Mesenteric fat pad (tissue), 1 donor: Measurements from ENCODE around the gene SETDB1. TPM values are rescaled to one million over a fixed set of nuclear protein-coding genes. Genes with fewer than 3 reads are reported as not detected.

Experiments used
- DNase-seq: peaks from one replicate; pipeline ENCODE4 v3.0.0-alpha.2; 2020; ENCODE audit warnings: low spot score
- total RNA-seq: library from RNA; stranded (reverse); fragmentation: NEBNext Ultra II Directional; extraction: Animal tissue kit (Norgen Biotek cat#: 25700); gene quantifications from one replicate; pipeline ENCODE4 v1.2.1, GENCODE V29; 2021
- donor health status: DM: yes; HTN: yes; CAD: no.

SETDB1 gene
- total RNA-seq, 1 donor from 2014 or later, result 32.3 TPM

DNA sequence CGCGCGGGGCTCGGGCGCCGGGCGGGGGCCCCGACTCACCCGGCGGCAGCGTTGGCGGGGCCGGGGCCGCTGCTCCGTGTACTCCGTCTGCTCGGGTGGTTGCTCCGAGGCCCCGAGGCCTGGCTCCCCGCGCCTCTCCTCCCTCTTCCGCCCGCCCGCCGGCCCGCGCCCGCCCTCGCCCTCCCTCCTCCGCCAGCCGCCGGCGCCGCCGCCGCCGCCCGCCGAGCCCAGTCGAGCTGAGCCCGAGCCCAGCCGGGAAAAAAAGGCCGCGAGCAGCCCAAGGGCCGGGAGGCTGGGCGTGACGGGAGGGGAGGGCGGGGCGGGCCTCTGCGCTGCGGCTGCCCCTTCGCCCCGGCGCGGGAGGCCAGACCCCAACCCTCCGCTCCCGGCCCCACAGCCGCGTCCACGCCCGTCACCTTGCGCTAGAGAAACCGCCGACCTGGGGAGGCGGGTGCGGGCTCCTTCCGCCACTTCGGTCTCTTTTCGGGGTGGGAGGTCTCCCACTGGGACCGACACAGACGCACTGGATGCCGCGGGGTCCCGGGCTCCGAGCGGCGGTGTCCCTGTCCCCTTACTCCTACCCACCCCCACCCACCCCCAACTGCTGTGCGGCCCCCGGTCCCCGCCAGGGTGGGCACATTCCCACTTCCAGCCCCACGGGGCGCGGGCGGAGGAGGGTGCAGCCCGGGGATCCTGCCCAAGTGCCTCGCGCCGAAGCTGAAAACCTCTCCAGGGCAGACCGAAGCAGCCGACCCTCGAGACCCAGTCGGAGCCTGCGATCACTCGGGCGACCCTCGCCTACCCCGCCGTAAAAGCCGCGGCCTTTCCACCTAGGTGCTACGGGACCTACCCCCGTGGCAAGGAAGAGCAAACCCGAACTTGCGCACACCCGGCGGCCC lies 48.7 kb downstream of the SETDB1 start, which contains the start of gene CERS2:
Gene CERS2, minus strand, starts transcription at position 256 of the 899 bp plus-strand sequence. CDS start 5,745 bp downstream, outside the sequence.
- DNase-seq, result peak; percentile 96

DNA sequence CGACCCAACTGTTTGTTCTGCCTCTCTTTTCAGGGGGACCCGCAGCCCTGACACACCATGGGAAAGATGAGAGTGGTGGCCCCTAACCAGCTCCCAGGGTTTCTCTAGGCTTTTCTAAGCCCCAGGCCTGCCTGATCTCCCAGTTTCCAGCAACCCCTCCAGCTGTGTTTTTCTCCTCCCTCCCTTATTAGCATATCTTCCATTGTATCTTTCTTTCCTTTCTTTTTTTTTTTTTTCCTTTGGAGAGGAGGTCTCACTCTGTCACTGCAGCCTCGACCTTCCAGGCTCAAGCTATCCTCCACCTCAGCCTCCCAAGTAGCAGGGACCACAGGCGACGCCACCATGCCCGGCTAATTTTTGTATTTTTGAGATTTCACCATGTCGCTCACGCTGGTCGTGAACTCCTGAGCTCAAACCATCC lies 50.2 kb downstream of the SETDB1 start:
- DNase-seq, result no peak

DNA sequence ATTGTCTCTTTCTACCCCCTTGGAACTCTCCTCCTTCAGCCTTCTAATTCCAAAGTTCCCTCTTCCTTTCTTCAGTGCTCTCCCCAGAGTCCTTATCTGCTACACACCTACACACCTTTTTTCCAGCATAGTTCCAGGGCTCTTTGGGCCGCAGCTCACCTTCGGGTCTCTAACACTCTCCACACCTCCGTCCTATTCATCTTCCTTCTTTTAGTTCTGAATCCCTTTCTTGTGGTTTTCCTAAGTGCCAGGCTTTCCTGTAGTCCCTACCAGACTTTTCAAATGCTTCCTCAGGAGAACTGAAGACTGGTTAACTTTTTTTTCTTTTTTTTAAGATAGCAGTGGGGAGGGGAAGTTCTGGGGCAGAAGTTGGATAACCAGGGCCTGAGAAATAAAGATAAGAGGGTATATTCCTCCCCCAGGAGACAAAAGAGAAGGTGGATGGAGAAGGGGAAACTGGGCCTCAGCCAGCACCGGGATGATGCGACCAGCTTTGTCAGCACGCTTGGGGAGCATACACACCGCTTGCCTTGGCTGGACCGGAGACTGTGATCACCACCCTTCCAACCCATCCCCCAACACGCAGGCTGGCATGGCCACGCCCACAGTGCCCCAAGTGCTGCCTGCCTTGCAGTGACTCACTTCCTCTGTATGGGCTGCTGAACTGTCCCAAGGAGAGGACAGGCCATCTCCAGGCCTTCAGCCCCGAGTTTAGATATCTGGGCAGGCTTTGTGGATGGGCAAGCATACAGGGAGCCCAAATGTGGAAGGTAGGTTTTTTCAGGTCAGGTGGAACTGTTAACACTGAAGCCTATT lies 50.9 kb downstream of the SETDB1 start:
- DNase-seq, result peak; percentile 92

DNA sequence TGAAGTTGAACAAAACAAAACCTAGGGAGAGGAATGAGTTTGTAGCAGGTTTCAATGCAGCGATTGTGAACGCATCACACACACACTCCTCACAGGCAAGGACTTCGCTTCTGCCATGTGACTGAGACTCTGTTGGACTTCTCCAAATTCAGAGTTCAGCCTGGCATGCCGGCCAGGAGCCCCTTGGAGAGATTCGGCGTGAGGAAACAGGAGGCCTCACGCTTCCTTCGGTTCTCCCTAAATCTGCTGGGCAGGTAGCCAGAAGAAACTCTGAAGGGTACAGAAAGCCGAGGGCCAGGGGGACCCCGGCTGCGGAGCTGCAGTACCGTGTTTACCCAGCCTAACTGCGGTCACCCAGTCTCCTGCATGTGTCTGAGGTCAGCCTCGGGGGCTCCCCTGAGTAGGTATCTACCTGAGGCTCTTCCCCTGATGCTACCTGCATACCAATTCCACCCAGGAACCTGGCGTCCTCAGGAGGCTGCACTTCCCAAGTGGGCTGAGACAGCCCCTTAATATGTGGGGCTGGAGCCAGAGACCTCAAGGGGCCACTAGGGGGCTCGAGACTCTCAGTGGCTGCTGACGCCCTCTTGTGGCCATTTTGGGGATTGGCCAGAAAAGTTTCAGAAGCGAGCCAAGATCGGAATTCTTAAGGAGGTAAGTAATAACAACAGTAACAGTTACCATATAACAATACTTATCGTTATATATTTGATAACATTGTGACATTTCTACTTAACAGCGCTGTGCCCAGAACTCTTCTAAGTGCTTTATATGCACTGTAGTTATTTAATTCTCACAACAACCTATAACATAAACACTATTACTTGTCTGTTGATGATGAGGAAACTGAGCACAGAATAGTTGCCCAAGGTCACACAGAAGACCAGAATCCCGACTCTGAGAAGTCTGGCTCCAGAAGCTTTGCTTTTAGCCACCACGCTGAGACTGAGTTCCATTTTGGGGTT lies 53.2 kb downstream of the SETDB1 start:
- DNase-seq, result peak; percentile 94

DNA sequence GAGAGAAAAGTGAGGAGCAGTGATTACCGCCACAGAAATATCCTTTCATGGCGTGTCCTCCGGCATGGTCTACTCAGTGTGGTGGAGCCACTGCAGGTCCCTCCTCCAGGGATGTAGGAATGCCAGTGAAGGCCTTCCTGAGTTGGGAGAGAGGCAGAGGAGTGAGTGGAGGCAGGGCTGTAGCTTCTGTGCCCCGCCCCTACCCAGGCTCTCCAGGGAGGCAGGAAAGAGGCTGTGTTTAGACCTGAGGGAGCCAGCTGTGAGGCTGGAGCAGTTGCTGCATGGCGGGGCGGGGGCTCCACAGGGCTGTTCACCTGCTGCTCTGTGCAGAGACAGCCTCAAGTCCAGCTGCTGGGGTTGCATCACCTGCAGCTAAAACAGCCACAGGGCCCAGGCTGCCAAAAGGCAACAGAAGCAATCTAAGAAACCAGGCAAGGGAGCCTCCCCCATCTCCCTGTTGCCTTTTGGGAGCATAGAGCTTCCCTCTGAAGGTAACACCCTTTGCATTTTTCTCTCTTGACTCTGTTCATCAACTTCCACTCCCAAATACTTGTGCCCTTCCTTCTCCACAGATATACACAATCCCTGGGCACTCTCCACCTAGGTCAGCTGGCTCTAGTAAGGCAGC lies 55.1 kb downstream of the SETDB1 start:
- DNase-seq, result no peak

DNA sequence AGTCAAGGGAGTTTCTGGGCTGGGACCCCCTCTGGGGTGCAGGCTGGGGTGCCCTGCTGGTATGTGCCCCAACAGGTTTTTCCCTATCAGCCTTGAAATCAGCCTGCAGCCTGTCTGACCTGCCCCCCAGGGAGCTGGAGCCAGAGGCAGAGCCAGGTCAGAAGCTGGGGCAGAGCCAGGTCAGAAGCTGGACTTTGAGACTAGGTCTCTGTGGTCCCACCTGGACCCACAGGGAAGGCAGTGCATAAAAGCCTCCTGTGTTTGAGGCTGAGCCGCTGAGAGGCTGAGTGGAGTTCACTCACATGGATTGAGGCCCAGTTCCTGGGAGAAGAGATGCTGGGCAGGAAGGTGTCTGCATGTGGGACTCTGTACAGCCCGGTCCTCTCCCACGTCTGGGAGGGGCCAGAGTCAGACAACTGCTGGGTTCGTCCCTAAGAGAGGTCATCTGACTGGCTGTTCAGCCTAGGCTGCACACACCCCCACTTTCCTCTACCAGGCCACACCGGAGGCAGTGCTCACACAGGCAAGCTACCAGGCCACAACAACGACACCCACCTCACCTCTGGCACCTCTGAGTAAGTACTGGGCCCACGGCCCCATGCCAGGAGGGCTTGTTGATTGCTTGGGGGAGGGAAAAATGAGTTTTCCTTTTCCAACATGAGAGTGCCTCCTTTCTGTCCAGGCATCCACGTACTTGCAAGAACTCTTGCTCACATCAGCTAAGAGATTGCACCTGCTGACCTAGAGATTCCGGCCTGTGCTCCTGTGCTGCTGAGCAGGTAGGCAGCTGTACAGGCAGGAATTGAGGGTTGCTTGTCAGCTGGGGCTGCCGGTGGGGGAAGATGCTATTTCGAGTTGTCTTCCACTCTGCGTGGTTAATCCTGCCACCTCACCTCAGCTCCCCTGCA lies 55.9 kb downstream of the SETDB1 start, which contains the start of gene ANXA9:
Gene ANXA9, plus strand, starts transcription at position 488 of the 908 bp plus-strand sequence. CDS start 814 bp downstream, outside the sequence.
- DNase-seq, result no peak

DNA sequence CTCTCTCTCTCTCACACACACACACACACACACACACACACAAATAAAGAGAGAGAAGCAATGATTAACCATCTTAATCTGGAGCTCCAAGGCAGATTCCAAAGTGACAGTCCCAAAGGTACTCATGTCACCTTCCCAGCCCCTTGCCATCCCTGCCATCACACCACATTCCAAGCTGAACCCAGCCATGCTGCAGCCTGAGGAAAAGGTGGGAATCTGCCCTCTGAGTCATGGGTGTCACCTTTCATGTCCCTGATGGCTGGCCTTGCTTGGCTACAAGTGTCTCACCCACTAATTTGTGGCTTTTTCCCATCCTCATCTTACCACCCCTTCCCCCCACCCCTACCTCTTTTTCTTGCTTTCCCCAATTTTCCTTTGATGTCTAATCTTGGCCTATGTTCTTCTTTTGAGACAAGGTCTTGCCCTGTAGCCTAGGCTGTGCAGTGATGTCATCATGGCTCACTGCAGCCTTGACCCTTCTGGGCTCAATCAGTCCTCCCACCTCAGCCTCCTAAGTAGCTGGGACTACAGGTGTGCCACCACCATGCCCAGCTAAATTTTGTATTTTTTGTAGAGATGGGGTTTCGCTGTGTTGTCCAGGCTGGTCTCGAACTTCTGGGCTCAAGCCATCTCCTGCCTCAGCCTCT lies 59.1 kb downstream of the SETDB1 start:
- no peak for DNase-seq

DNA sequence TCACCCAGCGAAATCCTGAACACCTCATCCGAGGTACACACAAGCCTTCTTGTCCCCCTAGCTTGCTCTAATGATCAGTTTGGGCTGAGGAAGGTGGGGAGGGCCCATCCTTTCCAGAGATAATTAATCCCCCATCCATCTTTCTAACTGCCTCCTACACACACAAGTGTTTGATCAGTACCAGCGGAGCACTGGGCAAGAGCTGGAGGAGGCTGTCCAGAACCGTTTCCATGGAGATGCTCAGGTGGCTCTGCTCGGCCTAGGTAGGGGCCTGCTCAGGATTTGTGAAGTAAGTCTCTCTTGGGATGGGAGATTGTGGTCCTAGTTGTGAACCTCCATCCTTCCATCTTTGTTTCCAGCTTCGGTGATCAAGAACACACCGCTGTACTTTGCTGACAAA lies 61.8 kb downstream of the SETDB1 start:
- no peak for DNase-seq

DNA sequence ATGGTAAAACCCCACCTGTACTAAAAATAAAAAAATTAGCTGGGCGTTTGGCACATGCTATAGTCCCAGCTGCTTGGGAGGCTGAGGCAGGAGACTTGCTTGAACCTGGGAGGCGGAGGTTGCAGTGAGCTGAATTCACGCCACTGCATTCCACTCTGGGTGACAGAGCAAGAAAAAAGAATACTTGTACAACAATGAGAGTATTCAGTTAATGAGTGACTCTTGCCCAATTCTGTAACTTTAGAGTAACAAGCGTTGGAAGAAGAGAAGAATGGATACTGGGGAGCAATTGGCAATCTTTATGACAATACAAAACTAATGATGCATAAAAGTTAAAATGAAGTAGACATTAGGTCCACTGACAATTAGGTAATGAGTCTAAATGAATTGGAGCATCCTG lies 66.5 kb downstream of the SETDB1 start:
- no peak for DNase-seq

DNA sequence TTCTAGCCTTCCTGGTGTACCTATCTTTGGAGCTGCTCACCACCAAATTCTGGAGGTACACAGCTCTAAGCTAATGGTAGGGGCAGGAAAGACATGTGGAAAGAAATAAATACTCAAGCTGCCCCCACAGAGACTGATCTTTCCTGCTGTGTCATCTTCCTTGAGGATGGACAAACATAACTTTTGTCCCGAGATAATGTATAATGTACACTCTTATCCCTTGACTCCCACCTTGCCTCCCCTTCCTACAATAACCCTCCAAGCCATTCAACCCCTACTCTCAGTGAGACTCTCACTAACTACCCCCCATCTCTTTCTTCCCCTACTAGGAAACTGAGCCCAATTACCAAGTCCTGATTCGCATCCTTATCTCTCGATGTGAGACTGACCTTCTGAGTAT lies 68.1 kb downstream of the SETDB1 start:
- no peak for DNase-seq

DNA sequence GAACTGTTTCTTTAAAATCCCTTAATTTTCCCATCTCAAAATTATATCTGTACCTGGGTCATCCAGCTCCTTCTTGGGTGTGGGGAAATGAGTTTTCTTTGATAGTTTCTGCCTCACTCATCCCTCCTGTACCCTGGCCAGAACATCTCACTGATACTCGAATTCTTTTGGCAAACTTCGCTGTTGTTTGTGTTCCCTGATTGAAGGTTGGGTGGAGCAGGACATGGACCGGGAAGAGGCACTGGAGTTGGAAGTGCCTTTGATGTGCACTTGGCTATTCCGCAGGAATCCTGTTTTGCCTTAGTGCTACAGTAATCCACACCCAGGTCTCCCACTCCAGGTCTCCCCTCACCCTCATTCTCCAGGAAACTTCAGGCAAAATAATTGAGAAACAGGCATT lies 69.3 kb downstream of the SETDB1 start:
- DNase-seq, result no peak

DNA sequence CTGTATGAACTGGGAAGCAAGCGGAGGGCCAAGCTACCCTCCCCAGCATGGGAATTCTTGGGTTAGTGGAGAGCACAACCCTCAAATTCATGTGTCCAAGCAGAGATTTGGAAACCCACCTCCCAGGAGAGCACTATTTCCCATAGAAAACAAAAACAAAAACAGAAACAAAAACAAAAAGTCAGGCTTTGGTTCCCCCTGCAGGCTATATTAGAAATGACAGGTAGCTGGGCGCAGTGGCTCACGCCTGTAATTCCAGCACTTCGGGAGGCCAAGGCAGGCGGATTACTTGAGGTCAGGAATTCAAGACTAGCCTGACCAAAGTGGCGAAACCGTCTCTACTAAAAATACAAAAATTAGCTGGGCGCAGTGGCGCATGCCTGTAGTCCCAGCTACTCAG lies 69.7 kb downstream of the SETDB1 start:
- DNase-seq, result no peak

DNA sequence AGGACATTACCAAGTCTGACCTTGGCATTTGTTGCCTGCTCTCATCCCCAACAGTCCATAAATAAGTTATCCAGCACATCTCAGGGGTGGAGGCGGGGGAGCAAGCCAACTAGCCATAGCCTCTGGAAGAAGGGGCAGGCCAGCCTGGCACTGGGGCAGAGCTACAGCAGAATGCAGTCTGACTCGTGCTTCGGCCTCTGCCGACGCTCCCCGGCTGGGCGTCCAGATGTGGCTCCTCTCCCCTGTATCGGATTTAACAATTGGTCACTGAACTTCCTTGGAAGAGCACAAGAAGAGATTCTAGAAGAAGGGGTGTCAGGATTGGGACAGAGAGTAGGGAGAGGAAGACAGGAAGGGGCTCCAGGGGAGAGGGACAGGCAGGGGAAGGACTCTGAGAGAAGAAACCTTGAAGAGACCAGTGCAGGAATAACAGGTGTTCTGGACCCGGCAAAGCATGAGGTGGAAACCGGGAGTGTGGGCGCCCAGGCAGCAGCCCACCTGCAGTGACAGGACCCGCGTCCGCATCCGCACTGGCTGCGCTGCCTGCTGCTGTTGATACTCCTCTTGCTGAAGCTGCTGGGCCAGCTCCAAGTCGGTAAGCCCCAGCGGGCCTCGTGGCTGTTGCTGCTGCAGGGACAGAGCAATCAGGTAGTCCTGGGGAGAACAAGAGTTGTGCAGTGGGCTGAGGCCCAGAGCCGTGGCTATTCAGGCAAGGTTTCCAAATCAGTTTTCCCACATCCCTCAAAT lies 71.1 kb downstream of the SETDB1 start:
- no peak for DNase-seq

DNA sequence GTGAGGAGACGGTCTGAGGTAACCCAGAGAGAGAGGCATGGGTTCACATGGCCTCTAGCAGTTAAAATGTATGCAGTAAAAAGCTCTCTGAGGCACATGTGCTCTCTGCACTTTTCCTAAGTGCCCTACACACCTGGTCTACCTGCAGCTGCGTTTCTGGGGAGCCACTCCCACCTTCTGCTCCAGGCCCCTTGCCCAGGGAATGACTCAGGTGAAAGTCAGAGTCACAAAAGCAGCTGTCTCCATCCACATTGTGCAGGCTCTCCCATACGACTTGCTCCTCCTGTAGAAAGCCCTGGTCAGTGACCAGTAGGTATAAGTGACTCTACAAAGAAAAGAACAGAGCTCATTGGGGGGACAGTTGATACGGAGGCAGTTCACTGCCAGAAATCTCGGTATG lies 71.8 kb downstream of the SETDB1 start:
- no peak for DNase-seq

DNA sequence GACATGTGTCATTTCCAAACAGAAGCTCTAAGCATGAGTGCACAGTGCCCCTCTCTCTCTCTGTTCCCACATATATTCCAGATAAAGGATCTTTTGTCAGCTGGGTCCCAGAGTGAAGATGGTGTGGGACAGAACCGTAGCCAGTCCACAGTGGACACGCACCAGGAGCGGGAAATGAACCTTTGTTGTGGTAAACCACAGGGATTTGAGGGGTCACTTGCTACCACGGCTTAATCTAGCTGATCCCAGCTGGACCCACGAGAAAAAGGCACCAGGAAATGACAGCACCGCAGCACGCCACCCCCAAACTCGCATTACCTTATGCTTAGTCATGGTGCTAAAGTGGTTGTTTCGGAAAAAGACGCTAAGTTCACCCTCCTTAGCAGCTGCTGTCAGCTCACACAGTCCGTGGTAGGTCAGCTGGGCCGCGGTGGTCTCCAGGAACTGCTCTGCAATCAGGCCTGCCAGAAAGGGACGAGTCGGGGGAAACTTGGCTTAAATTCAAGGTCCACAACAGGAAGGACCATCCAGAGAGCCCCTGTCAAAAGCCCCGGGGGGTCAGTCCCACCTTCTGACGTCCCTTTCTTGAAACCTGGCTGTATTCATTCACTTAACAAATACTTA lies 73.0 kb downstream of the SETDB1 start:
- no peak for DNase-seq

DNA sequence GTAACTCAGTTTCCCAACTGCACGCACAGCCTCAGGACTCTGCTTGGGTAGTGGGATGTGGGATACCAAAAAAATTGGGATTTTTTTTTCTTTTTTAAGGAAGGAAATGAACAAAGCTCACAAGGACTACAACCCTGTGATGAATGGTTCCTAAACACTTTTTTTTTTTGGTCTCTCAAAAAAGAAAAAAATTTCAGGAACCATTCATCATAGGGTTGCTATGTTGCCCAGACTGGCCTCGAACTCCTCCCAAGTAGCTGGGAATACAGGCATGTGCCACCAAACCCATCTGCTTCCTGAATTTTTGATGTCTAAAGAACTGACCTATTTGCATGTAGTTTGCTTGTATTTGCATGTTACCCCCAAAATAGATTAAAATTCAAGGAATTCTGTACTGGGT lies 73.8 kb downstream of the SETDB1 start:
- DNase-seq, result no peak

DNA sequence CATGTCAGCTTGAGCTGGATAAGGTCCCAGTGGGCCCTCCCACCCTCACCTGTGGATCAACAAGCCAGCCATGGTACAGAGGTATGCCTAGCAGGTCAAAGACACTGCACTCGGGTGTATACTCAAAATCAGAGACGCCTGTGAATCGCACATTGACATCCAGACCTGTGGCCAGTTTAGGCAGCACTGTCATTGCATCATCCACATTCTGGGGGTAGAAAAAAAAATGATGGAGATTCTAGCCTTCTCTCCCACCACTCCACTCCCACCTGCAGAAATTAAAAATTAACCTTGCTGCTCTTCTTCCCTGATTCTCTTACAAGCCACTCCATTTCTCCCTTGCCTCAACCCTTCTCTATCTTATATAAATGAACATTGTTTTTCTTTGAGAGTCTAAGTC lies 74.2 kb downstream of the SETDB1 start:
- DNase-seq, result no peak

DNA sequence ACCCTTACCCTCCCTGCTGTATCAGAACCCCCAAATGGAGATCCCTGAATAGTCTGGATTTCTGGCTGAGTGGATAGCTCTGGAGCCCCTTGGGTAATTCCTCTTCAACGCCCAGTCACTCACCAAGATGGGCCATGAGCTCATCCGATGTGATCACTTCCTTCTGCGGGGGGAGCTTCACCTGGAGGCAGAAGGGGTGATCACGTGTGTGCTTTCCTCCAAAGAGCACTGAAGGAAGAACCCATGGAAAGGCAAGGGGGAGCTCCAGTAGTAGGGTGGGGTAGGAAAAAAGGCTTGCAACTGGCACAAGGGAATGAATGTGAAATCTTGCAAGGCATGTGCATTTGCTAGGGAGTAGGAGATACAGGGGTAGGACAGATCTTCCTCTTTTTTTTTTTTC lies 75.4 kb downstream of the SETDB1 start:
- no peak for DNase-seq
